Right renal pelvis (tissue), 4 donors: Measurements from ENCODE around the gene STEAP2. TPM values are rescaled to one million over a fixed set of nuclear protein-coding genes. Genes with fewer than 3 reads are reported as not detected.

Source experiments
- DNase-seq, 4 donors: peaks; one replicate each; pipeline ENCODE4 v3.0.0-alpha.2; 2013; ENCODE audit warnings: low read depth in 4 of 4, low spot score in 3 of 4, missing footprints in 1 of 4
- polyA plus RNA-seq, 4 donors: library from polyadenylated mRNA; unstranded; fragments of 120-200 nt; gene quantifications; one replicate each; pipeline ENCODE4 v1.2.1, GENCODE V29; 2013; ENCODE audit not compliant: insufficient read length in 4 of 4

STEAP2 gene
- polyA plus RNA-seq, 4 donors, result 11.3 to 17.6 (median 12.0) TPM

- DNase-seq, result no peak
Measured at GRCh38 chr7:90192876-90193750, 18.4 kb upstream of the STEAP2 start.

- DNase-seq, result no peak
Measured at GRCh38 chr7:90194911-90195809, 16.4 kb upstream of the STEAP2 start.

GRCh38 chr7:90201500-90202195 is 9.9 kb upstream of the STEAP2 start:
- DNase-seq, result no peak

- no peak for DNase-seq
Measured at GRCh38 chr7:90207956-90208355, 3.6 kb upstream of the STEAP2 start.

GRCh38 chr7:90209776-90210175 is 1.8 kb upstream of the STEAP2 start:
- no peak for DNase-seq

- DNase-seq, result no peak
Measured at GRCh38 chr7:90210475-90210874, 1.1 kb upstream of the STEAP2 start.

- peak in 2 of 4 donors; percentile 13 to 25 for DNase-seq
Measured at GRCh38 chr7:90210981-90211380, 559 bp upstream of the STEAP2 start.

GRCh38 chr7:90212149-90212495 is 582 bp downstream of the STEAP2 start:
- DNase-seq, result peak in 2 of 4 donors; percentile 13 to 15

GRCh38 chr7:90213521-90213920 is 2.0 kb downstream of the STEAP2 start:
- no peak for DNase-seq

- no peak for DNase-seq
Measured at GRCh38 chr7:90216080-90216674, 4.6 kb downstream of the STEAP2 start.

GRCh38 chr7:90216771-90217170 is 5.2 kb downstream of the STEAP2 start:
- DNase-seq, result no peak

- no peak for DNase-seq
Measured at GRCh38 chr7:90222390-90222789, 10.8 kb downstream of the STEAP2 start.

- no peak for DNase-seq
Measured at GRCh38 chr7:90222811-90223725, 11.5 kb downstream of the STEAP2 start.

- no peak for DNase-seq
Measured at GRCh38 chr7:90224195-90224594, 12.7 kb downstream of the STEAP2 start.

- DNase-seq, result no peak
Measured at GRCh38 chr7:90225181-90225580, 13.6 kb downstream of the STEAP2 start.

- no peak for DNase-seq
Measured at GRCh38 chr7:90225601-90226000, 14.1 kb downstream of the STEAP2 start.

GRCh38 chr7:90227259-90227658 is 15.7 kb downstream of the STEAP2 start:
- DNase-seq, result no peak

- DNase-seq, result no peak
Measured at GRCh38 chr7:90229682-90230081, 18.1 kb downstream of the STEAP2 start.

- no peak for DNase-seq
Measured at GRCh38 chr7:90230834-90231233, 19.3 kb downstream of the STEAP2 start.

GRCh38 chr7:90231304-90231703 is 19.8 kb downstream of the STEAP2 start:
- DNase-seq, result no peak
